Measurements from ENCODE around the gene PTRH1. TPM values are rescaled to one million over a fixed set of nuclear protein-coding genes. Genes with fewer than 3 reads are reported as not detected.

The PTRH1 gene
- total RNA-seq, 1 experiment from 2014 or later = 21.8 TPM

- H3K9ac ChIP-seq (ENCODE audit: low read length) = no peak overlapping the region
- no peaks in the 10 kb centered on the region for H4K20me1 ChIP-seq (ENCODE audit: insufficient read depth)
- intact Hi-C loops (cut with micrococcal nuclease) = no loop called here
- ATAC-seq = no peak
- H3K4me1 ChIP-seq (ENCODE audit: control insufficient read depth in 1 of 2, insufficient read depth in 2 of 2, low read length in 2 of 2) = no peaks in the 10 kb centered on the region
- no peak overlapping the region for H3K27ac ChIP-seq (ENCODE audit: low read depth, low read length)
- H2AFZ ChIP-seq (ENCODE audit: low read depth, low read length, poor library complexity, severe bottlenecking) = no peak overlapping the region
- ChIA-PET POLR2A (no interaction called here), CTCF (no interaction called here), RAD21 (ENCODE audit: low non-redundant PET in 1 of 2, low total read pairs in 2 of 2, uncharacterized antibody in 2 of 2, unreplicated experiment in 2 of 2) (no interaction called here)
- no peaks in the 10 kb centered on the region for H3K9me2 ChIP-seq (ENCODE audit: insufficient read depth)
- no peaks in the 10 kb centered on the region for H3K27me3 ChIP-seq (ENCODE audit: insufficient read depth, low read length)
- 0 out of 4 replicates have a peak, but pooled peaks cover 0 to 4% of the 10 kb centered on the region in 2 experiments for H3K36me3 ChIP-seq (ENCODE audit: control insufficient read depth in 1 of 2, insufficient read depth in 2 of 2, low read length in 2 of 2)
- TF ChIP-seq FOSL1 (IDR thresholded peaks at IDR 0.05; ENCODE audit: low read depth) (no peak), EGR1 (IDR thresholded peaks at IDR 0.05; ENCODE audit: low read depth) (no peak), REST (IDR thresholded peaks at IDR 0.05; ENCODE audit: low read depth) (no peak), EZH2phosphoT487 (IDR thresholded peaks at IDR 0.05; ENCODE audit: borderline replicate concordance) (no peak), JUND (IDR thresholded peaks at IDR 0.05) (no peak), YY1 (IDR thresholded peaks at IDR 0.05; ENCODE audit: extremely low read depth, insufficient replicate concordance, low read depth, low read length) (no peak), POLR2A (IDR thresholded peaks at IDR 0.05; ENCODE audit: borderline replicate concordance, extremely low read depth, insufficient read depth, insufficient read length) (no peak), POLR2AphosphoS5 (IDR thresholded peaks at IDR 0.05; ENCODE audit: low read depth, low read length) (no peak), EZH2 (IDR thresholded peaks at IDR 0.05) (no peak), TCF7L2 (IDR thresholded peaks at IDR 0.05; ENCODE audit: borderline replicate concordance, extremely low read depth, insufficient read depth, insufficient read length) (no peak)
- no peaks in the 10 kb centered on the region for H3K9me3 ChIP-seq (ENCODE audit: control insufficient read depth in 1 of 2, insufficient read depth in 1 of 2, low read depth in 1 of 2, low read length in 2 of 2)
- no peak overlapping the region for H3K4me2 ChIP-seq (ENCODE audit: low read length)
- no peak overlapping the region for H3K4me3 ChIP-seq (replicated peaks in 1 of 2; ENCODE audit: low read depth in 1 of 2, low read length in 2 of 2)
- H3K79me2 ChIP-seq (ENCODE audit: insufficient read depth, low read length) = no peaks in the 10 kb centered on the region
- DNase-seq (ENCODE audit: low read depth, low spot score) = no peak
- BruUV-seq (replicated peaks) = no TSS peak
Measured at GRCh38 chr9:127690735-127691134, 24.7 kb downstream of the PTRH1 start.
